ENCODE results near the gene HIGD2A.
"Not testable (repeated sequence)": the region's sequence is repeated elsewhere in the genome, so short reads cannot be mapped to it uniquely, and the experiment has no call there.

Gene HIGD2A

DNA sequence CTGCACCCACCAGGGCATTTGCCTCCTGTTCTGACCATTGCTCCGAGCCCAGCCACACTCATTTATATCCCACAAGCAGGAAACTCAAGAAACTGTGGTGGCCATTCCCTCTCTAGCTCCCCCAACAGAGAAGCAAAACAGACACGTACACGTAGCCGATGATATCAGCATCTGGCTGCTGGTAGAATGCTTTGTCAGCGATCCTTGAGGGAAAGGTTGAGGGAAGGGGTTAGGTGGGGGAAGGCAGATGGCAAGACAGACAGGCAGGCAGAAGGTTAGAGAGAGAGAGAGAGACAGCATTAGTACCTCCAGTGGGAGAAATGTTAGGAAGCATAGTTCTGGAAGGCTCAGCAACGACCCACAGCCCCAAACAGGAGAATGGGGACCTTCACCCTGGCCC, 7.8 kb downstream of the HIGD2A start:
- DNase-seq, result no peak

DNA sequence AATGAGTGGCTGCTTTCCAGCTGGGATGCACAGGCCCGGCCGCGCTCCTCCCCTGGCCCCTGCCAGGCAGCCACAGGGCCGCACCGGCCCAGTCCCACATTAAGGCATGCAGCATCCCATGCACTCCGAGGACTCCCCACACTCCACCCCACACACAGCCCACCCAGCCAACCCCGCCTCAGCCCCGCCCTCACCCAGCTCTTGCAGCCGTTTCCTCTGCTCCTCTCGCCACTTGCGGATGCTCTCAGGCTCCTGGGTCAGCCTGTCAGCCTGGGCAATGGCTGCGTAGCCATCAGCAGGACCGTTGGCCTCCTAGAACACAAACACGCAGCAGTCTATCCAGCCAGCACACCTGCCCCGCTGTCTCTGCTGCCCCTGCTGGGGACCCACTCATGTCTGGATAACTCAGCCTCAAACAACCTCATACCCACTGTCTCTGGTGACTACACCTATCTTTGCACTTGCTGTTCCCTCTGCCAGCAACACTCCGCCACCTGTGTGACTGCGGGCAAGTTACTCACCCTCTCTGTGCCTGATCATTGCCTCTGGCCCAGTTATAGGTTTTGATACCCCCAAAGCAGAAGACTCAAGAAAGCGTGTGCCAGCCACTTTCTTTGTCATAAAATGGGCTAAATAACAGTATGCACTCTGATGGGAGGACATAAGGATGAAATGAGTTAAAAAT, 9.3 kb downstream of the HIGD2A start:
- DNase-seq, result no peak

DNA sequence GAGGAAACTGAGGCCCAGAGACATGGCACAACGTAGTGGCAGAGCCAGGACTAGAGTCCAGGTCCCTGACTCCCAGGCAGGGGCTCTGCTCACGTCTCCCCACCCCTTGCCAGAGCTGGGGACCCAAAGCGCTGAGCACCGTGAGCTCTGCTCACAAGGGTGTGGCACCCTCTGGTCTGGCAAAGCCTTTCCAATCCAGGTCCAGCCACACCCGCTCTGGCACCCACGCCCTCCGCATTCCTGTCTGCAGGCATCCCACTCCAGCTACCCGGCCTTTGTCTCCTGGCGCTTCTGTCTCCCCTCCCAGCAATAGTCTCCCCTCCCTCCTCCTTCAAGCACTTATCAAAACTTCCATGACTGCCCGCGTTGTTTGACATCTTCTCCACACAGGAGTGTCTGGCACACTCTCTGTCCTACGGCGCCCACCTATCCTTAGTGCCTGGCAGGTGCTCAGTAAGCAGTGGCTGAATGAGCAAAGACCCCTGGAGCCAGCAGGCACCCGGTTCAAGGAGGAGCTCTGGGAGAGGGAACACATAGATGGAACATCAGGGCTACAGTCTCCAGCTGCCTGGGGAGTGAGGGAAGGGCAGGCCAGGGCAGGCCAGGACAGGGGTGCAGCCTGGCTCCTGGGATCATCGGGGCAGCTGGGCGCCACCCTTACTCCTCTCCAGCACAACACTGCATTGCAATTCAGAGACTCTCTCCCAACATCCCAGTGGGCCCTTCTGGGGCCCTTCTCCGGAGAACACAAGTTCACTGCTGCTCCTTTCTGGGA, 12.0 kb downstream of the HIGD2A start:
- DNase-seq, result no peak

DNA sequence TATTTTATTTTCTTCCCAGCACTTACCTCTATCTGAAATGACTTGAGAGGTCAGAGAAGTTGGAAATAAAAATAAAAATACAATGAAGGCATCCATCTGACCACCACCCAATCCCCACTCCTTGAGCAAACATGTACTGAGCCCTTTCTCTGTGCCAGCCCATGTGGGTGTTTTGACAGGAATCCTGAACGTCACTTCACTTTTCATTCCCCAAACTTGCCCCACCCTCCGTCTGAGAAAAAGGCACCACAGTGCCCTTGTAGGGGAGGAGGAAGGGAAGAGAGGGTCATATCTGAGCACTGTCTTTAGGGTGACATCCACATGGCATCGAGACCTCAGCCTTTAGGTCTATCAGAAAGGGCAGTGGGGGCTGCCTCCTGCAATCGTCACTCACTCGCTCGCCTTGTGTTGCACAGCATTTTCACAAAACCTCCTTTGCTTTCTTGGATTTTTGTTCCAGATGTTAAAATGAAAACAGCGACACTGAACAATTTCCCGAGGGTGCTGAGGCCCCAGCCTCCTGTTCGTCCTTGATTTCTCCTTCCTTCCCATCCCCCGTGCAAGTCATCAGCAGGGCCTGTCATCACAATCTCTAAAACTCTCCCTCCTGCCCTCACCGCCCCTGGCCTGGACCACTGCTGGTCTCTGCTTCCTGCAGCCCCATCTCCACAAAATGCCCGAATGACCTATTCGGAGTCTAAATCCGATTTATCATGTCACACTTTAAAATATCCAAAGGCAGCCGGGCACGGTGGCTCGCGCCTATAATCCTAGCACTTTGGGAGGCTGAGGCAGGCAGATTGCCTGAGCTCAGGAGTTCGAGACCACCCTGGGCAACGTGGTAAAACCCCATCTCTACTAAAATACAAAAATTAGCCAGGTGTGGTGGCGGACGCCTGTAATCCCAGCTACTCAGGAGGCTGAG, 13.0 kb downstream of the HIGD2A start:
- no peak for DNase-seq

DNA sequence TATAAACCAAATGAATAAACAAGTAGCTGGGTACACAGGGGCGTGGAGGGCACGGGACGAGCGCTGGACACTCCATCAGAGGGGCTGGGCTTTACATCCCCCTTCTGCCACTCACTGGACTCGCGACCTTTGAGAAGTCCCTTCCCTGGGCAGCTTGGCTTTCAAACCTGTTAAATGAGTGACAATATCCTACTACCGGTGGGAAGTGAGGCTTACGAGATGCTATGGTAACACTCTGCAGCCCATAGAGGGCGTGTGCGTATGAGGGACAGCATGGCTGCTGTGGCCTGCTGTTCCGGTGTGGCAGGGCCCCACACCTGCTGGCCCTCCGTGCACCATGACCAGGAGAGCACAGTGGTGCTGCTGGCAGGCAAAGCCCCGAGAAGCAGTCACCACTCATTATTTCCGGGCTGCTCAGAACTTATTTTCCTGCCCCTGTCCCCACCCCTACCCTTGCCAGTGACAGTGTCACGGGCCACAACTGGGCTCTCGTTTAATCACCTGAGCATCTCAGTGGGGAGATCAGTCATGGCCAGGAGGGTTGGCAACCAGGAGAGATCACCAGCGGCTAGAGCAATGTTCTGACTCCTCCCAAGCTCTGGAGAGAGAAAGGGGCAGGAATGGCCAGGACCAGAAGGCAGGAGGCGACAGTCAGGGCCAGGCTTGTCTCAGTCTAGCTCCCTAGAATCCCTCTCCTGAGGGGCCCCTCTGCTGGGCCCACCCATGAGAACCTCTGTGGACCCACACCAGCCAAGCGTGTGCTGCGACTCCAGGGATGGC, 17.3 kb downstream of the HIGD2A start:
- no peak for DNase-seq

DNA sequence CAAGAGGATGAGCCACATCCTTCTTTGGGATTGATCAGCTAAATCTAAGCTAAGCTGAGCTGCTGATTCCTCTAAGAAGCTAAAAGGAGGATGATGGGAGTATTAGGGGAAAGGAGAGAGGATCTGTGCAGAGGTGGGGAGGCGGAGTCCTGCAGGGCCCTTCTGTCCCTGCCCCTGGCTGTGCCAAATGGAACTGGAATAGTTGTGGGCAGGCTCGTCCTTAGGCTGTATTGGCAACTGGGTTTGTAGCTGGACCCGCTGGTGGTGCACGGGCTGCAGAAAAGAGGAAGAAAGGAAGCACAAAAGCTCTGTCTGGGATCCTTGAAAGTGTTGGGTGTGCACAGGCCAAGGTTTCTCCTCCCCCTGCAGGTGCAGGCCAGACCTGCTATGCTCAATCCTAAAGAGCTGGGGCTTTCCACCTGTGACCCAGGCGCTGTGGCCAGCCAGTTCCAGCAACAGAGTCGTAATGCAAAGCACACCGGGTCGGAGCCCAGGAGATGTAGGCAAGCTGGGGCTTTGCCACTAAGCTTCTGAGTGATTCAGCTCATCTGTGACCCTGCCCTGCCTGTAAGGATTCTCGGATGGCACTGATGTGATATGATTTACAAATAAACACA, 18.0 kb downstream of the HIGD2A start:
- DNase-seq, result no peak

DNA sequence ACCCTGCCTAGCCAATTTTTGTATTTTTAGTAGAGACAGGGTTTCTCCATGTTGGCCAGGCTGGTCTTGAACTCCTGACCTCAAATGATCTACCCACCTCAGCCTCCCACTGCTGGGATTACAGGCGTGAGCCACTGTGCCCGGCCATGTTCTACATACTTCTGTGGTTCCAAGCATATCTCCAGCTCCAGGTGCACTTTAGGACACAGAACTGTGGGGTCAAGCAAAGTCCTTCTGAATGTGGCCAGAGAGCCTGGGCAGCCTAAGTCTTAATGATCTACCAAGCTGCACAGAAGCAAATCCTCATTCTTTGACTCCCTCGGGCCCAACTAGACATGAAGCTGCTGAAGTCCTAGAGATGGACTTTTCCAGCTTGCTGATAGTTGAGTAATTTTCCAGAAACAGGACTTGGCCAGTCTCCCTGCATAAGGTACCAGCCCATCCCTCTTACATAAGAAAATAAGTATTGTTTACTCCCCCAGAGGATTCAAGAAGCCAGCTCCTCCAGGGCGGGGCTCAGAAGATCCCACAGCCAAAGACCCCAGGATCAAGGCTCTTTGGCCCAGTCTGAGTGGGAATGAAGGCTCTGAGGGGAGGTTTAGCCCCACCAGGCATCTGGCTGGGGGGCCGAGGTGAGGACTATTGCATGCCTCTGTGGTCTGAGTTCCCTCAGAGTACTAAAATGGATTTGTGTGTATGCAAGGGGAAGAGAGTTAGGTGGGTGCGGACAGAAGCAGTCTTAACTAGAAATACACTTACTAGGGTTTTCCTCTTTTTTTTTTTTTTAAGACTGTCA, 19.1 kb downstream of the HIGD2A start:
- no peak for DNase-seq

DNA sequence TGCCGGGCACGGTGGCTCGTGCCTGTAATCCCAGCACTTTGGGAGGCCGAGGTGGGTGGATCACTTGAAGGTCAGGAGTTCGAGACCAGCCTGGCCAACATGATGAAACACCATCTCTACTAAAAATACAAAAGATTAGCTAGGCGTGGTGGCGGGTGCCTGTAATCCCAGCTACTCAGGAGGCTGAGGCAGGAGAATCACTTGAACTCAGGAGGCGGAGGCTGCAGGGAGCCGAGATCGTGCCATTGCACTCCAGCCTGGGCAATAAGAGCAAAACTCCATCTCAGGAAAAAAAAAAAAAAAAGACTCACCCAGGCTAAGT, 19.7 kb downstream of the HIGD2A start:
- DNase-seq, result not testable (repeated sequence)

DNA sequence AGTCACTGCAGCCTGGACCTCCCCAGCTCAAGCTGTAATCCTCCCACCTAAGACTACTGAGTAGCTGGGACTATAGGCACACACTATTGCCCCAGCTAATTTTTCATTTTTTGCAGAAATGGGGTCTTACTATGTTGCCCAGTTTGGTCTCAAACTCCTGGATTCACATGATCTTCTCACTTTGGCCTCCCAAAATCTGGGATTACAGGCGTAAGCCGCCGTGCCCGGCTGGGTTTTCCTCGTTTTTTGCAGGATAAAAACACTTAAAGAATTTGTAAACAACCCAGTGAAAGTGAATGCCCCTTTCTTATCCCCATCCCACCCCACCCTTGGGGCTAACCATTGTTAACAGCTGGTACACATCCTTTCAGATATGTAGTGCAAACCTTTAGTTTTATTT, 20.0 kb downstream of the HIGD2A start:
- no peak for DNase-seq

DNA sequence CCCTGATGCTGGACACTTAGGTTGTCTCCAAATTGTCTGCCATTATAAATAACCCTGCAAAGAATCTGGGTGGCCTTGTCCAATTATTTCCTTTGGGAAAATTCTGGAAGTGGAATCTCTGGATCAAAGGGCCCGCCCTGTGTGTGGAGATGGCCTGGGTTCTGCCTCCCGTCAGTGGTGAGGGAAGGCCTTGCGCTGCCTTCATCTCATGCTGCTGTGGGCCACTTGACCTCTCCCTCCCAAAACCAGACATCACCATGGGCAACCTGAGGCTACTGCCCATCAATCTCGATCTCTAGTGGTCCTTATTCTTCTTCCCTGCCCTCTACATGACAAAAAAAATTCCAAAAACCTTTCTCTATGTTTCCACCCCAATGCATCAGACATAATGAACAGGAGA, 21.2 kb downstream of the HIGD2A start:
- no peak for DNase-seq

DNA sequence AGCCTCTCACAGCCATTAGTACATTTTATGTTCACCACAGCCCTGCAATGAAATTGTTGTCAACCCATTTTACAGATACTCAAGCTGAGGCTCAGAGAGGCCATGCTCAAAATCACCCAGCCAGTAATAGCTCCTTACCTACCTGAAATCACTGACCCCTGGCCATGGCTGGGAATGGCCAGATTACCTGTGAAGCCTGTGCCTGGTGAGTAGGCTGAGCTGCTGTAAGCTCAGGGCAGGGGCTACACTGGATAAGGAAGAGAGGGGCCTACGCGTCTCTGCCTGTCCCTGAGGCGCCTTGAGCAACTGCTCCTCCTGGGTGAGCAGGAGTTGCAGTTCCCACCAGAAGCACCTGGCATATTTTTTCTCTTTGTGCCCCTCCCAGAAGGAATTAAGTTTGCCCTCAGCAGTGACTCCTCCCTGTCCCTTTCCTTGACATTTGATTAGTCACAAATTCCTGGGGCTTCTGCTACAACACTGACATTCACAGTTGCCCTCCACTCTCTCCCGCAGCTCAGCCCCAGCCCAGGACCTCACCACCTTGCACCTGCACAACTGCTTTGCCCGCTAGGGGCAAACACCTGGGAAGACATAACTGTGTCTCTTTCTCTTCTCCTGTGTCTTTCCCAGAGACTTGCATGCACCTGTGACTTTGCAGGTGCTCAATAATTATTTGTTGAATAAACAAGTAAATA, 22.1 kb downstream of the HIGD2A start:
- no peak for DNase-seq

DNA sequence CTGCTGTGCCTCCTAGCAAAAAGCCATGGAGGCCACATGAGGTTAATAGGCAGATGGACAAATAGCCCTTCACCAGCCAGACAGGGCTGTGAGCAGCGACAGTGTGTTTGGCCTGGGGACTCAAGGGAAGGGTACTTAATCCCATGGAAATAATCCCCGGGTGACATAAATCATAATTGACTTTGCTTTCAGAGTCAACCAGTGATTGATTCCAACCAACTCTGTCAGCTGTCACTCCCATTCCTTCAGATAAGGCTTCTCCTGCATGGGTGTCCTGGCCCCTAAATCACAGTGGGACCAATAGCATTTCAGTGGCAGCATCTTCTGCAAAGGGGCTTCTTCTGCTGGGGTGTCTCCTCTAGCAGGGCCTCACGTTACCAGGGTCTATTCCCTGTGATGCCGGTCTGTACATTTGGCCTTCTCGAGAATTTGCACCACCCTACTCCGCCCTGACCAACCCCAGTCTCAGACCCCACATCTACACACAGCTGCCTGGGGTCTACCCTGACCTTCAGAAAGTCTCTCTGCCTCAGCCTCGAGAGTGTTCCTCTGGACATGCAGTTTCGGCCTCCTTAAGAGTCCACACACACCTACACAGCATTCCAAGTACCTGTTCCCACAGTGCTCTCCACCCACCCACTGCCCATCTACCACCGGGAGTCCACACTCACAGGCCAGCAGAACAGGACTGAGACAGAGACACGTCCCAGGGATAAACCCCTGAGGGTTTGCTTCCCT, 24.1 kb downstream of the HIGD2A start:
- no peak for DNase-seq

DNA sequence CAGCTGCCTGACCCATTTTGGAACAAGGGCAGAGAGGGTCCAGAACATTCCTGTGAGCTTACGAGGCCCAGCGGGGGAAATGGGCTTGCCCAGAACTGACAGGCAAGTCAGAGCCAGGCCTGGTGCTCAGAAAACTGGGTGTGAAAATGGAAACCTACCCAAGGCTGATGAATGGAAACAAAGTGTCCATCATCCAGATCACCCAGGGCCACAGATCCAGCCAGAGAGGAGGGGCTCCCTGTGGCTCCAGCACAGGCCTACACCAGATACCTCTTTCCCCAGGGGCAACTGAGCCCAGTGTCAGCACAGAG, 24.7 kb downstream of the HIGD2A start:
- DNase-seq, result no peak

DNA sequence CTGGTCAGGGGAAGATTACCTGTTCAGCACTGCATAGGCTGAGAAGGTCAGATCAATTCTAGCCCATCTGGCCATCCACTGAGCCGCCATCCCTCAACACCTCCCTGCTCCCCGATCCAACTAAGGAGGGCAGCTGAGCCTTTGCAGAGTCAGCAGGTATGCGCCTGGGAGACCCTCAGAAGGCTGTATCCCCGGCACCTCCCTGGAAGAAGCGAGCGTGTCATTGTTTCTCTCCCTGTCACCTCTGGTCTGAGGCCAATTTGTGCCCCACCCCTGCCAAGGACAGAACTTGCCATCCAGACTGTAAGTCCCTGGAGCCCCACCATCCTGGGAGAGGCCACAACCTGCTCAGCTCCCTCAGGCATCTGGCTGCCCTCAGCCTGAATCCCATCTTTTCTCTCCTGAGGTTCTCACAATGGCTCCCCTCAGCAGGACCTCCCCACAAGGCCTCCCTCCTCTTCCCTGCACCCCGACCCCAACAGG, 25.2 kb downstream of the HIGD2A start:
- DNase-seq, result no peak

DNA sequence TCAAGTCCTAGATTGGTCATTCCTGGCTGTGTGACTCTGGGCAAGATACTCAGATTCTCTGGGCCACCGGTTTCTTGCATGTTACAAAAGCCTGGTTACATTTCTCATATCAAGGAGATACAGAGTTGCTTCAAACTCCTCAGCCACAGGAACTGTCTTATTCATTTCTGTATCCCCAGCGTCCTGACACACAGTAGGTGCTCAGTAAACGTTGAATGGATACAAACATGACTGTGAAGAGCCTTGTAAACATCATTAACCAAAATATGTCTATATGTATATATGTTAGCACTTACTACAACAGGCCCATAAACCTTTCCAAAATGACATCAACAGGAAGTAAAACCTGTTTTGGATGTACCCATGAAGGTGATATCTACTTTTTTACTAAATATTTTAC, 26.2 kb downstream of the HIGD2A start:
- DNase-seq, result no peak

DNA sequence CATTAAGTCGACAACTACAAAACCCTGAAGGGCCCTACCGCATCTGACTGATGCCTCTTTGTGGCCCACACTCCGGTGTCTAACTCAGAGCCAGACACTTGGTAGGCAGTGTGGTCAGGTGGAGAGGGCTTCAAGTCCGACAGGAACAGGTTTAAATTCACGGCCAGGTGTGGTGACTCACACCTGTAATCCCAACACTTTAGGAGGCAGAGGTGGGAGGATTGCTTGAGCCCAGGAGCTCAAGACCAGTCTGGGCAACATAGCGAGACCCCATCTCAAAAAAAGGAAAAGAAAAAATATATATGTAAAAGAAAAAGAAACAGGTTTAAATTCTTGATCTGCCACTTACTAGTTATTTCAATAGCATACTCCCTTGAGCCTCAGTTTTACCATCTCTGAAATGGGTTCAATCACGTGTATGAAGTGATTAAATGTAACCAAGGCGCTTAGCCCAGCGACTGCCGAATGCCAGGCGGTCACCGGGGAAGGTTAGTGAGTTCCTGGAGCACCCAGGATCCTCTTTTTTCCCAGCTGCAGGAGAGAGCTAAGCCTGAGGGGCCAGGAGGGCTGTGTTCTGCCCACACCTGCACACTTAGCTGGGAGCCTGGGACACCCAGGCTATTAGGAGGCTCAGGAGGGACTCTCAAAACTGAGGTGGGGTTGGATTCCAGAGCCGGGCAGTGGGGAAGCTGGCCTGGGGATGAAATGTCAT, 26.8 kb downstream of the HIGD2A start:
- DNase-seq, result no peak

DNA sequence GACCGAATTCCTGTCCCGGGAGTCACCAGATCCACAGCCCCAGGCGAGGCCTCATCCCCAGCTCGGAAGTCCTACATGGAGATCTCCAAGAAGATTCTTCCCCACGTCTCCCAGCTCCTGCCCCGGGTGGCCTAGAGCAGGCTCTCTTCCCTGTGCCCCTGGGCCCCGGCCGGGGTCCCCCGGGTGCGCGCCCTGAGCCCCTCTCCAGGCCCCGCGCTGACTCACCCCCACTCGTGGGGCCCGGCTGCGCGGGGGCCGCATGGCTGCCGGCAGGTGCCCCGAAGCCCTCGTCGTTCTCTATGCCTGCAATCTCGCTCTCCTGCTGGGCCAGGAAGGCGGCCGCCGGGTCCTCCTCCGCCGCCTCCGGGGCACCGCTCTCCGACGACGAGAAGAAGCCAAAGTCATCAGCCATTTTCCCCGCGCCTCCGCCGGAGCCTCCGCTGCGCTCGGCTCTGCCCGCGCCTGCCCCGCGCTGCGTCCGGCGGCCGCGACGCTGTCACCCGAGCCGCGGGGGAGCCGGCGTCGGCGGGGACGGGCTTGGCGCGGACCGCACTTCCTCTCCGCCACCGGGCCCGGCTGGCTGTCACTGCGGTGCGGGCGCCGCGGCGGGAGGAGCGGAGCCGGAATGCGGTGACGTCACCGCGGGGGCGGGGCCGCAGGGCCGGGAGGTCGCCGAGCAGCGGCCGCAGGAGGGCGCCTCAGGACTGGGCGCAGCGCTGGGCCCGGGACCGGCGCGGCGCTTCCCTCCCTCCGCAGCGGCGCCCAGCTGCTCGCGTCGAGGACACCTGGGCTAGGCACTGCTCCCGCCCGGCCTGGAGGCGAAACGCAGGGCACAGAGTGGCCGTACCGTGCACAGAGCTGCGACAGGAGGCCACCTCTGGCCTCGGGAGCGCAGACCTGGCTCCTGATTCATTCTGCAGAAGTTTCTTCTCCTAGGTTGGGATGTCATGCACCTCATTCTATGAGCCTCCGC, 27.7 kb downstream of the HIGD2A start, which contains the start of gene CLTB:
Gene CLTB (minus strand): TSS at position 588 of the 973 bp plus-strand sequence. CDS start 176 bp downstream, at position 412.
- peak; percentile 75 to 89 for DNase-seq

DNA sequence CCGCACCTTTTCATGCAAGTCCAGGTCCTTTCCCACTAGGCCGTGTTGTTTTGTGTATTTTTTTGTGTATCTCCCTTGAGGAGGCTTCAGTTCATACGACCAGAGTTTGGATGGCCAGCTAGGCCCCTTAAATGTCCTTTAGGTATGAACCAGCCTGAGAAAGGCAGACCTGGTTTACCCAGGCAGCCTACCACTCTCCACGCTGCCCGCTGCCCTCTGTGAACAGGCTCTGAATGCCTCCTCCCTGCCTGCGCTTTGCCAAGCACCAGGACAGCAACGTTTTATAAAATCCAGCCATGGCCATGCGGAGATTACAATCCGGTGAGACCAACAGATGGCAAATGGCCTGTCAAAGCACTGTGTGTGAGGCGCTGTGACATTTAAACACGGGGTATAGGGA, 28.4 kb downstream of the HIGD2A start:
- no peak for DNase-seq

Data from SW 1271 (cell line).